ENCODE data around the gene LRRC9. TPM values are rescaled to one million over a fixed set of nuclear protein-coding genes. Genes with fewer than 3 reads are reported as not detected.
"Not testable (repeated sequence)": the region's sequence is repeated elsewhere in the genome, so short reads cannot be mapped to it uniquely, and the experiment has no call there.

LRRC9 gene
- total RNA-seq, 1 experiment from 2014 or later: not detected

DNA sequence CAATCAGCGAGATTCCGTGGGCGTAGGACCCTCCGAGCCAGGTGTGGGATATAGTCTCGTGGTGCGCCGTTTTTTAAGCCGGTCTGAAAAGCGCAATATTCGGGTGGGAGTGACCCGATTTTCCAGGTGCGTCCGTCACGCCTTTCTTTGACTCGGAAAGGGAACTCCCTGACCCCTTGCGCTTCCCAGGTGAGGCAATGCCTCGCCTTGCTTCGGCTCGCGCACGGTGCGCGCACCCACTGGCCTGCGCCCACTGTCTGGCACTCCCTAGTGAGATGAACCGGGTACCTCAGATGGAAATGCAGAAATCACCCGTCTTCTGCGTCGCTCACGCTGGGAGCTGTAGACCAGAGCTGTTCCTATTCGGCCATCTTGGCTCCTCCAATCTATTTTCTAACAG, 32.2 kb downstream of the LRRC9 start:
- DNase-seq (ENCODE audit: low read depth): not testable (repeated sequence)

DNA sequence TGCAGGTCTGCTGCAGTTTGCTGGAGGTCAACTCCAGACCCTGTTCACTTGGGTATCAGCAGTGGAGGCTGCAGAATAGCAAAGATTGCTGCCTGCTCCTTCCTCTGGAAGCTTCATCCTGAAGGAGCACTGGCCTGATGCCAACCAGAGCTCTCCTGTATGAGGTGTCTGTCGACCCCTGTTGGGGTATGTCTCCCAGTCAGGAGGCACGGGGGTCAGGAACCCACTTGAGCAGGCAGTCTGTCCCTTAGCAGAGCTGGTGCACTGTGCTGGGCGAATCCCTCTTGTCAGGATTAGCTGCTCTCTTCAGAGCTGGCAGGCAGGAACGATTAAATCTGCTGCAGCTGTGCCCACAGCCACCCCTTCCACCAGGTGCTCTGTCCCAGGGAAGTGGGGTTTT, 37.9 kb downstream of the LRRC9 start:
- not testable (repeated sequence) for DNase-seq (ENCODE audit: low read depth)

DNA sequence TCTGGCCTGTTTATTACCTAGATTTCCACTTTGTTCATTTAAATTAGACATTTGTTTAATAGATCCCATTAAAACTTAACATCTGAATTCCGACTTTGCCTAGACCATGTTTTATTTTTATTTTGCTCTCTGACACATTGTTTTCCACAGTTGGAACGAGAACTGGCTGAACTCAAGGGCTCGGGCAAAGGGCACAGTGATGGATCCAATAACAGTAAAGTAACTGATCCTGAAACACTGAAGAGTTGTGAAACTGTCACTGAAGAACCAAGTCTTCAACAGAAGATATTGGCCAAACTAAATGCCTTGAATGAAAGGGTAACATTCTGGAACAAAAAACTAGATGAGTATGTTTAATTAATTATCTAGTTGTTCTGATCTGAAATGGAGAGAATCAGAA, 39.7 kb downstream of the LRRC9 start:
- no peak for DNase-seq (ENCODE audit: low read depth)

DNA sequence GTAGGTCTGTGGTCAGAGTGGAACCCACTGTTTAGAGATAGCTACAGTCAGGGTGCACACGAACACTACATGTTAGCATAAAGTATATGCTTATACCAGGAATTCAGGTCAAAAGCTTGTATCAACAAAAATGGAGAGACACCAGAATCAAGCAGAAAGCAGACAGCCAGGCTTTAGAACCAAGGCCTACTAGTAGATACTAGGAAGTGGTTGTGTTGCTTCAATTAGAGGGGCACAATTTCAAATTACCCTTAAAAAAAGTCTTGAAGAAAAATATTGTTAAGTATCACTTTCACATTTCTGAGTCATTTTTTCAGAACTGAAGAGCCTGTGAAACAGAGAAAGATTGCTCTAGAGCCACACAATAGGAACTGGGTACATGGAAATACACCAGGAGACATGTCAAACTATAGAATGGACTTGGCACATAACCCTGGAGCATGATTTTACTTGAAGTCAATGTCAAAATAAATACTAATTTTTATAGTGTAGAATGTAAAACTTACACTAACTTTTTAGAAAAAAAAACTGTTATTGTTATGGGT, 41.6 kb downstream of the LRRC9 start:
- DNase-seq (ENCODE audit: low read depth): no peak

DNA sequence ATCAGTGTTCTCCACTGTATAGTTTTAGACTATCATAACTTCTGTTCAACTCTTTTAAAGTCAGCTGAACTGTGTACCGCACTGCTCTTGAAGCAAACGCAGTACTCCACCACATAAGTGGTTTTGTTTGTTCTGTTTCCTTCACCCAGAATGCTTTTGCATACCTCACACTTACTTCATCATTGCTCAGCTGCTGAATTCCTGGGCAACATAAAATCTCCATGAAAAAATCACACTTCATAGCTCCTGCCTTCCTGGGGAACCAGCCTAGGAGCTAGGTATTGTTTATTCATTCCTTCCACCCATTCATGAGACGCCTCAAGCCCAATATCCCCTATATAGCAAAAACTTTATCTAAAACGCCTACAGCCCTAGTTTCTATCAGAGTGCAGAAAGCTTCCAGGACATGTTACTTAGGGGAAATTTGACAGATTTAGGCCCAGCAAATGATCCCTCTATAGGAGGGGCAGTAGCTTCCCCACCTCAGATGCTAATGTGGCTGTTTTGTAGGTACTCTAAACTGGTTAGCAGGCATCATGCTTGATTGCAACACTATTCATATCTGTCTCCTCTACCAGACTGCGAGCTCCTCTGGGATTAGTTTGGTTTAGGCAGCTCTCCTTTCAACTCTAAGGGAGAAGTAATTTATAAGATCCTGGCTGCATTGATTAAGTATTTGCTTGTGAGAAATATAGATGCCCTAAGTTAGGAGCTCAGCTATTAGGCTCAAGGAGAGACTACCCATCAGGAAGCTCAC, 44.5 kb downstream of the LRRC9 start:
- DNase-seq (ENCODE audit: low read depth): peak; percentile 14

DNA sequence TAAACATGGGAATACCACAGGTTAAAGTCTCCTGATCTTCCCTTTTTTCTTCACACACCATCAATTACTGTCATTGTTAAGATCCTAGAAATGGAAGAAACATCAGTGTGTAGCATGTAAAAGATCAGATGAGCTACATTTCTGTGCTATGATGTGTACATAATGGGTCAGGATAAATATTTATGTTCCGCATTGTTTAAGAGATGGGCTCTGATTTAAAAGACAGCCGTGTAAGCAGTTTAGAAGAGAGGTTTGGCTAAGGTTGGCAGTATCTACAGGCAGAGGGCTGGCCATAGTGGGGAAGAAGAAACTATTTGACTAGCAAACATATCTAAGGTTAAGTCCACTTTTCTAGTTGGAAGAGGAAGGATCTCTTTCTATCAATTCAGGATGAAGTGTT, 49.4 kb downstream of the LRRC9 start:
- peak; percentile 31 for DNase-seq (ENCODE audit: low read depth)

DNA sequence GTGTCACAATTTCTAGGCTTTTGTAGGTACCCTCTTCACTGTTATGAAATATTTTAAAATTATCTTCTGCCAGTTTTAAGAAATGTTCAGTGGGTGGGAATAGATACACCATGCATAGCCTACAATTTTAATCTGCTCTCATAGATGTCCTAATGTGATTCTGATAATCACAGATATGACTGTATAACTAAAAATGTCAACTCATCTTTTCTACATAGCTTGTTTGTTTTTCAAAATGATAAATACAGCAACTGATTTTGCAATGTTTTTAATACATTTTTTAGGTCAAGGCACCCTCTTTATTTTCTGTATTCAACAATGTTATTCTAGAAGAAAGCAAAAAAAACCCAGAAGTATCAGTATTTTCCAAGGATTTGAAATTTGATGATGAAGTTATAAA, 61.6 kb downstream of the LRRC9 start:
- no peak for DNase-seq (ENCODE audit: low read depth)

DNA sequence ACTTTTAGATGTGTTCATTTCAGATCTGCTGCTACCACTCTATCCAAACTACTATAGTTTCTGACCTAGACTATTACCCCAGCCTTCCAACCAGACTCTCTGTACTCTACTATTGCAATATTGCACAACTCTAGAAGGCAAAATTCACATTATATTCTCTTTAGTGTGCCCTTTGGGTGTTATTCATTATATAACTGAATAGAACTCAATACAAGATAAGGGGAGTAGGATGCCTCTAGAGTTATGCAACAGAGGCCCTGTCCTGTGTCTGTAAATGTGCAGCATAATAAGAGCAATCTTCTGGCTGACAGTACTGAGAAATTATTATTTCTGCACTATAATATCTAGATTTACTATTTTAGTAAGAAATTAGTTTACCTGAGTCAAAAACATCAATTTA, 63.1 kb downstream of the LRRC9 start:
- no peak for DNase-seq (ENCODE audit: low read depth)

DNA sequence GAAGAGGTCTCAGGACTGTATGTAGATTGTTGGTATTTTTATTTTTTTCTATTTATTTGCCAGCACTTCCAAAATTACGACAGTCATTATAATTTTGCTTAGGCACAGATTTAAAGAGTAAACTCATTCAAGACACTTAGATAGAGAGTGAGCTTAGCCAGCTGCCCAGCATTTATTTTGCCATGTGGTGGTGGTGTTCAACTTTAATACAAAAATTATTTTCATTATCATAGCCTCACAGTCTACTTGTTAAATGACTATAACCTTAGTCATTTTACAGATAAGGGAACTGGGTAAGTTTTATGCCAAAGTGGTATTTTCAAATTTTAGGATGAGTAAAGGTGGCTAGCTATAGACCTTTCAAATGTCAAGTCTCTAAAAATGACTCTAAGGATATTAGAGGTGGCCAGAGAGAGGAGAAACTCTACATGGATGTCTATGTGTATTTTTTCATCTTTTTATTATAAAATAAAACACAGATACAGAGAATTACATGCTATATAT, 66.7 kb downstream of the LRRC9 start:
- DNase-seq (ENCODE audit: low read depth): no peak

DNA sequence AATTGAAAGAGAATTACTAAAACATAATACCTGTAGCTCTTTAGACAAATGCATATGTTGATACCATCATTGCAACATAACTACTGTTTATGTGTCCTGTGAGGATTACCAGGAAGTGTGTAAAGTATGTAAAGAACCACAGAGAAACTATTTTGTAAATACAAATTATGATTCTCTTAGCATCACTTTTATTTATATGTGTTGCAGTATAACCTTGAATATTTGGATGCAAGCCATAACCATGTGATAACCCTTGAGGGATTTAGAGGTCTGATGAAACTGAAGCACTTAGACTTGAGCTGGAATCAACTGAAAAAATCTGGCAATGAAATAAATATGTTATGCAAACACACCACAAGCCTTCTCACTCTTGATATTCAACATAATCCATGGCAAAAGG, 77.5 kb downstream of the LRRC9 start:
- DNase-seq (ENCODE audit: low read depth): peak; percentile 64

DNA sequence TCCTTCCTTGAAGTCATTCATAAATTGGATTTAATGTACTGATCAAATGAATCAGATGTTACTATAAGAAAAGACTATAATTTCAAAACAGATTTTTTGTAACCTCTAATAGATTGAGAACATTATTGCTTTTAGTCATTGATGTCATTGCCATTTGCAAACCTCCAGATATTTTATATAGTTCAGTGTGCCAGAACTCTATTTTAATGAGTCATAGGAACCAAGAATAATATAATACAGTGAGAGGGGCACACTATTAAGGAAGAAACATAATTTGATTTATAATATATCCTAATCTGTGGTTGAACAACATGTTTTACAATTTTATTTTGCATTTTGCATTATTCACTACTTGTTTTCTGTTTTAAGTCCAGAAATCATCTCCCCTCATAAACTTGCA, 78.0 kb downstream of the LRRC9 start:
- no peak for DNase-seq (ENCODE audit: low read depth)

DNA sequence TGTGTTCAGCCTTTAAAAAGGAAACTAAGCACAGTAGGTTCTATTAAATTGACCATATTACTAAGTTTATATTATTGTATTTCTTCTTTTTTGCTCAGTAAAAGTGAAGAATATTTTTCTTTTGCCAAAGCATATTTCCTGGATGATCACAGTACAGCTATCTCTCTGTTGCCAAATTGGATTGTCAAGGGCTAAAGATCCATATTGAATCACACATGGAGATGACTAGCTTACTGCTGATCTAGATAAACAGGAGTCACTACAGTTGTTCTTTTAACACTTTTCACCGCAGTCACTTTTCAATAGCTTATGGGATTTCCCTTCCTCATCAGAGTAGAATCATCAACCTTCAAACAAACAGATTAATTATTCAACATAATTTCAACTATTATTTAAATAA, 78.6 kb downstream of the LRRC9 start:
- peak; percentile 28 for DNase-seq (ENCODE audit: low read depth)

DNA sequence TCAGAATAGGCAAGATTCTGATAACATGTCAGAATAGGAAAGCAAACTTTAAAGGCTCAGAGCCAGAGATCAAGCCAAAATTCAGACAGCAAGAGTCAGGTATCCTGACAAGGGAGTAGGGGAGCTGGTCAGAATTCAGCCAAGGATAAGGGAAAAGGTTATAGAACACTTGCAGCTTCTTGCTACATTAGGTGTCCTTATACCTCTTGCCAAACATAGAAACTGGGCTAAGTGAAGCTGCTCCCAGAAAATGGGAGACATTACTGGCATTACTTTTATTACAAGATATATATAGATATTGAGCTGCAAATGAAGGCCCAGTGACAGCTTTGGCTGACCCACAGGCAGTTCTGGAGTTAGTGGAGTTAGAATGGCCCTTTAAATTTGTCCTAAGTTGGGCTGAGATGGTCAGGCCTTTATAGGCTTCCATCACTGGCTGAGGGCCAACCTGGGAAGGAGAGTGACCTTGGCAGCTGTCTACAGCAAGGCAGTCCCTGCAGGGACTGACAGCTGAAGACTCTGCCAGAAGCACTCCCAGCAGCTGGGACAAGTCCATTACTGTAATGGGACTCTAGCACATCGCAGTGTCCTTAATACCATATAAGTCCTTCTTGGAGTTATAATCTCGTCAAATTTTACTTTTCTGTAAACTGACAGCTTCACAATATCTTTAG, 83.0 kb downstream of the LRRC9 start:
- peak; percentile 93 for DNase-seq (ENCODE audit: low read depth)

DNA sequence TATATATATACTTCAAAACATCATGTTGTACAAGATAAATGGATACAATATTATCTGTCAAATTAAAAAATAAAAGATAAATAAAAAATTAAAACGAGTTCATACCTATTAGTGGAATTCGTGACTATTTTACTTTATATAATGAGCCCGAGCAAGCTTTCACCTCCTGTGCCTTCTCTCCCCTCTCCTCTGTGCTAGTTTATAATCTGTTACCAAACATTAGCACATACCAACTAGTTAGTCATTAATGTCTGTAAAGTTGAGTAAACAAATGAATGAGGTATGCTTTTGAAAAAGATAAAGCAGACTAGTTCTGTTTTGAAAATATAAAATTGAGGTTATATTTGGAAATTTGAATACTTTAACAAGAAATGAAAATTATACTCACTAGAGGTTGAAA, 84.0 kb downstream of the LRRC9 start:
- DNase-seq (ENCODE audit: low read depth): no peak

DNA sequence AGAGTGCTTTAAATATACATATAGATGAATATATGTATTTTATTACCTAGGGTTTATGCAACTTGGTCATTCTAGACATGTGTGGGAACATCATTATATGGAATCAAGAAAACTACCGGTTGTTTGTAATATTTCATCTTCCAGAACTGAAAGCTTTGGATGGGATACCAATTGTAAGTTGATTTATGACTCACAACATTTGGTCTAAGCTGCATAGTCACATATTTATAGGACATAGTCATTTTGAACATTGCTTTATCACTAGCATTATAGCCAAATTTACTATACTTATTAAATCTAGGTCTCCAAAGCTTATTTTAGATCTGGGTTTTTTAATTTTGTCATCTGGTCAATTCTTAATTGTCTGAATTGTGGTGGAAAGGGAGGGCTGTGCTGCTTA, 88.1 kb downstream of the LRRC9 start:
- peak; percentile 71 for DNase-seq (ENCODE audit: low read depth)

DNA sequence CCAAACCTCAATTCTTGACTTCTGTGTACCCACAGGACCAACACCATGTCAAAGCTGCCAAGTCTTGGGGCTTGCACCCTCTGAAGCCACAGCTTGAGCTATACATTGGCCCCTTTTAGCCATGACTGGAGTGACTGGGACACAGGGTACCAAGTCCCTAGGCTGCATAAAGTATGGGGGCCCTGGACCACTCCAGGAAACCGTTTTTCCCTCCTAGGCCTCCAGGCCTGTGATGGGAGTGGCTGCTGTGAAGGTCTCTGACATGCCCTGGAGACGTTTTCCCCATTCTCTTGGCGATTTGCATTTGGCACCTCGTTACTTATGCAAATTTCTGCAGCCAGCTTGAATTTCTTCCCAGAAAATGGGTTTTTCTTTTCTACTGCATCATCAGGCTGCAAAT, 90.3 kb downstream of the LRRC9 start:
- DNase-seq (ENCODE audit: low read depth): not testable (repeated sequence)

DNA sequence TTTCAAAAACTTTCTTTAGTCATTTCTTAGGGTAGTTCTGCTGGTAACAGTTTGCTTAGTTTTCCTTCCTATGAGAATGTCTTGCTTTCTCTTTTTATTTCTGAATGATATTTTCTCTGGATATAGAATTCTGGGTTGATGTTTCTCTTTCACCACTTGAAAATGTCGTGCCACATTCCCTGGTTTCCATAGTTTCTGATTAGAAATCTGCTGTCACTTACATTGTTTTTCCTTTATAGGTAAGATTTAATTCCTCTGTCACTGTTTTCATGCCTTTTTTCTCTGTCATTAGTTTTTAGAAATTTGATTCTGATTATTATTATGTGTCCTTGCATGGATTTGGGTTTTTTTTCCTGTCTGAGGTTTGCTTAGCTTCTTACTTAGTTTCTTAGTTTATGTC, 94.5 kb downstream of the LRRC9 start:
- DNase-seq (ENCODE audit: low read depth): no peak

DNA sequence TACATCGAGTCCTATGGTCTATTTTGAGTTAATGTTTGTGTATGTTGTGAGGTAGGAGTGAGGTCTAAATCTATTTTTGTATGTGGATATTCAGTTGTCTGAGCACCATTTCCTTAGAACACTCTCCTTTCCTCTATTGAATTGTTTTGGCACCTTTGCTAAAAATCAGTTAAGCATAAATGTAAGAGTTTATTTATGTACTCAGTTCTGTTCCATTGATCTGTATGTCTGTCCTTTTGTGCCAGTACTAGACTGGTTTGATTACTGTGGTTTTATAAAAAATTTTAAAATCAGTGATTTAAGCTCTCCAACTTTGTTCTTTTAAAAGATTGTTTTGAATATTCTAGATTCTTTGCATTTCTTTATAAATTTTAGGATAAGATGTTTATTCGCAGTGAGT, 101.7 kb downstream of the LRRC9 start:
- DNase-seq (ENCODE audit: low read depth): no peak

DNA sequence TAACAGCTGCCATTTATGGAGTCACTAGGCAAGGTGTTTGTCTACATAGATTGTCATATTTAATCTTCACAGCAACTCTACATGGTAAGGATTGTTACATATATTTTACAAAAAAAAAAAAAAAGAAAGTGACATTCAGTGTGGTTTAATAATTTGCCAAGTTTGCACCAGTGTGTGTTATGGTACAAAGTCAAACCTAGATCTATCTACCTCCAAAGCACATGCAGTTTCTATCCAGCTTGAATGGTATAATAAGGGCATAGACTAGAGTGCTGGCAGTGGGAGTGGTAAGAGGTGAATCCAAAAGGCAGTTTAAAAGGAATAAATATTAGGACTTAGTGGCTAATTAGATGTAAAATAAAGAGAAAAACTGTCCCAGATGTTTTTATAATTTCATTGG, 105.6 kb downstream of the LRRC9 start:
- no peak for DNase-seq (ENCODE audit: low read depth)

DNA sequence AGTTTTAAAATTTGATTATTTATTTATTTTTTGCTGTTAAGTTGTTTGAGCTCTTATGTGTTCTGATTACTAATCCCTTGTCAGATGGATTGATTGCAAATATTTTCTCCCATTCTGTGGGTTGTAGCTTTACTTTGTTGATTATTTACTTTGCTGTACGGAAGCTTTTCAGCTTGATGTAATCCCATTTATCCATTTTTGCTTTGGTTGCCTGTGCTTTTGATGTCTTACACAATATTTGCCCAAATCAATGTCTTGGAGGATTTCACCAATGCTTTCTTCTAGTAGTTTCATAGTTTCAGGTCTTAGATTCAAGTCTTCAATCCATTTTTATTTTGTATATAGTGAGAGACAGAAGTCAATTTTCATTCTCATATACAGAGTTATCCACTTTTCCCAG, 115.2 kb downstream of the LRRC9 start:
- no peak for DNase-seq (ENCODE audit: low read depth)

DNA sequence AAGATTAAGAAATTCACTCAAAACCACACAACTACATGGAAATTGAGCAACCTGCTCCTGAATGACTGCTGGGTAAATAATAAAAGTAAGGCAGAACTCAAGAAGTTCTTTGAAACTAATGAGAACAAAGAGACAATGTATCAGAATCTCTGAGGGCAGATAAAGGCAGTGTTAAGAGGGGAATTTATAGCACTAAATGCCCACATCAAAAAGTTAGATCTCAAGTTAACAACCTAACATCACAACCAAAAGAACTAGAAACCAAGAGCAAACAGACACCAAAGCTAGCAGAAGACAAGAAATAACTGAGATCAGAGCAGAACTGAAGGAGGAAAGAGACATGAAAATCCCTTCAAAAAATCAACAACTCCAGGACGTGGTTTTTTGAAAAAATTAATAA, 128.0 kb downstream of the LRRC9 start:
- DNase-seq (ENCODE audit: low read depth): not testable (repeated sequence)

DNA sequence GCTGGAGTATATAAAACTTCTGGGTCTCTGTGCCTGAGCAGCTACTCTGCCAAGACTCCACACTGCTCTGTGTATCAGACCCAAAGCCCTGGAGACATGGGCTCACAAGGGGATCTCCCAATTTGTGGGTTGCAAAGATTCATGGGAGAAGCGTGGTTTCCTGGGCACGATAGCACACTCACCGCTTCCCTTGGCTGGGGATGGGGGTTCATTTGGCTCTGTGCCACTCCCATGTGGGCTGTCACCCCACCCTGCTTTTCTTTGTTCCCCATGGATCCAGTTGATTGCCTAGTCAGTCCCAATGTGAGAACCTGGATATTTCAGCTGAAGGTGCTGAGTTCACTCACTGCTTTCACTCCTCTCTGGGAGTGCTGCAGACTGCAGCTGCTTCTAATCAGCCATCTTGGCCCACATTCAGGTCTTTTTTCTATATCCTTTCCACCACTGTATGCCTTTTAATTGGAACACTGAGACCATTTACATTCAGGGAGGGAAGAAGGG, 131.8 kb downstream of the LRRC9 start:
- no peak for DNase-seq (ENCODE audit: low read depth)

DNA sequence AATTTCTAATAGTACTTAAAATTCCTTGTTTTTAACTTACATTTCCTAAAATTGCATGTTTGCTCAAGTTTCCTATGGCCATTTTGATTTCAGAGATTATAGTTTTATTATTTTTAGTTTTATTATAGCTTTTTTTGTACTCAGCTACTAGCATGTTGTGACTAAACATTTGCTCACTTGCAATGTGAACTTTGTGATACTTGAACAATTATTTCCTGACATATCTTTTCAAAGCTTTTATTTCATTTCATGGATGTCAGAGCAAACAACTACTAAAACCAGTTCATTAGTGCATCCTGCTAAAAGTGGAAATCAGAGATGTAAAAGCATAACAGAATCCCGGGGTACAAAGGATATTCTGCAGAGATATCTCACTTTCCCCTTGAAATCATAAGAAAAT, 138.1 kb downstream of the LRRC9 start:
- DNase-seq (ENCODE audit: low read depth): no peak
